Trophoblast cell (in vitro differentiated cells and primary cell): Measurements from ENCODE around the gene MTMR2.

Experiments
- DNase-seq, 2 donors: peaks; one replicate each; pipeline ENCODE4 v3.0.0-alpha.2; 2016
- H2AFZ ChIP-seq: 2 replicates; pipeline ENCODE4 v1.6.1; 2013; ENCODE audit warnings: low read length, moderate library complexity, mild to moderate bottlenecking; ENCODE audit not compliant: insufficient read depth, poor library complexity
- H2AK5ac ChIP-seq: 2 replicates; pipeline ENCODE4 v1.6.1; 2013; ENCODE audit warnings: mild to moderate bottlenecking, low read length
- H2BK120ac ChIP-seq: 2 replicates; pipeline ENCODE4 v1.6.1; 2013; ENCODE audit warnings: low read length, mild to moderate bottlenecking, moderate library complexity; ENCODE audit not compliant: insufficient read depth, poor library complexity
- H2BK12ac ChIP-seq: 2 replicates; pipeline ENCODE4 v1.6.1; 2013; ENCODE audit warnings: mild to moderate bottlenecking, low read length, moderate library complexity
- H2BK5ac ChIP-seq: 2 replicates; pipeline ENCODE4 v1.6.1; 2013; ENCODE audit warnings: low read length, low read depth, moderate library complexity, mild to moderate bottlenecking; ENCODE audit not compliant: poor library complexity
- H3K14ac ChIP-seq: 2 replicates; pipeline ENCODE4 v1.6.1; 2013; ENCODE audit warnings: mild to moderate bottlenecking, low read length
- H3K18ac ChIP-seq: 2 replicates; pipeline ENCODE4 v1.6.1; 2013; ENCODE audit warnings: mild to moderate bottlenecking, low read length
- H3K23ac ChIP-seq: 2 replicates; pipeline ENCODE4 v1.6.1; 2013; ENCODE audit warnings: low read length
- H3K27ac ChIP-seq: 2 replicates; pipeline ENCODE4 v1.5.1; 2013; ENCODE audit warnings: low read depth, mild to moderate bottlenecking, inconsistent platforms, low read length, moderate library complexity
- H3K27me3 ChIP-seq: 2 replicates; pipeline ENCODE4 v1.6.1; 2013; ENCODE audit warnings: inconsistent platforms, mild to moderate bottlenecking, low read length, moderate library complexity; ENCODE audit not compliant: insufficient read depth
- H3K36me3 ChIP-seq, 2 experiments: 1 replicate in 1 of 2; 2 replicates in 1 of 2; pipeline ENCODE4 v1.6.1; 2013; ENCODE audit warnings: low read length in 2 of 2, mild to moderate bottlenecking in 2 of 2, moderate library complexity in 1 of 2; ENCODE audit not compliant: insufficient read depth in 2 of 2, control insufficient read depth in 1 of 2
- H3K4ac ChIP-seq: 2 replicates; pipeline ENCODE4 v1.6.1; 2013; ENCODE audit warnings: low read depth, mild to moderate bottlenecking, low read length, moderate library complexity
- H3K4me1 ChIP-seq, 2 experiments: 1 replicate in 1 of 2; 2 replicates in 1 of 2; pipeline ENCODE4 v1.6.1; 2013; ENCODE audit warnings: low read length in 2 of 2, mild to moderate bottlenecking in 2 of 2, moderate library complexity in 1 of 2; ENCODE audit not compliant: insufficient read depth in 2 of 2, control insufficient read depth in 1 of 2
- H3K4me2 ChIP-seq: 2 replicates; pipeline ENCODE4 v1.6.1; 2013; ENCODE audit warnings: inconsistent platforms, mild to moderate bottlenecking, low read length, moderate library complexity
- H3K4me3 ChIP-seq: 2 replicates; pipeline ENCODE4 v1.5.1; 2013; ENCODE audit warnings: mild to moderate bottlenecking, low read depth, low read length, inconsistent platforms
- H3K79me1 ChIP-seq: one replicate; pipeline ENCODE4 v1.6.1; 2013; ENCODE audit warnings: low read length
- H3K79me2 ChIP-seq: 2 replicates; pipeline ENCODE4 v1.6.1; 2013; ENCODE audit warnings: low read length, mild to moderate bottlenecking; ENCODE audit not compliant: control insufficient read depth, insufficient read depth, poor library complexity
- H3K9ac ChIP-seq: 2 replicates; pipeline ENCODE4 v1.6.1; 2013; ENCODE audit warnings: mild to moderate bottlenecking, low read length
- H3K9me3 ChIP-seq: 2 replicates; pipeline ENCODE4 v1.6.1; 2013; ENCODE audit warnings: low read depth, mild to moderate bottlenecking, control low read depth, inconsistent platforms, low read length; ENCODE audit not compliant: insufficient read depth
- H4K12ac ChIP-seq: 2 replicates; pipeline ENCODE4 v1.6.1; 2013; ENCODE audit warnings: low read depth, mild to moderate bottlenecking, low read length, moderate library complexity
- H4K8ac ChIP-seq: 2 replicates; pipeline ENCODE4 v1.6.1; 2013; ENCODE audit warnings: low read depth, mild to moderate bottlenecking, low read length, moderate library complexity
- H4K91ac ChIP-seq: one replicate; pipeline ENCODE4 v1.6.1; 2013; ENCODE audit warnings: low read depth, mild to moderate bottlenecking, low read length, moderate library complexity
- WGBS: extraction: QIAGEN DNeasy Blood & Tissue Kit; methylation state at CpG from one replicate; pipeline ENCODE4 v1.1.7; 2013; ENCODE audit warnings: missing lambda C conversion rate; ENCODE audit not compliant: insufficient read length, insufficient coverage; ENCODE audit errors: extremely low coverage; 5-methylcytosine and 5-hydroxymethylcytosine counted together

Gene MTMR2

DNA sequence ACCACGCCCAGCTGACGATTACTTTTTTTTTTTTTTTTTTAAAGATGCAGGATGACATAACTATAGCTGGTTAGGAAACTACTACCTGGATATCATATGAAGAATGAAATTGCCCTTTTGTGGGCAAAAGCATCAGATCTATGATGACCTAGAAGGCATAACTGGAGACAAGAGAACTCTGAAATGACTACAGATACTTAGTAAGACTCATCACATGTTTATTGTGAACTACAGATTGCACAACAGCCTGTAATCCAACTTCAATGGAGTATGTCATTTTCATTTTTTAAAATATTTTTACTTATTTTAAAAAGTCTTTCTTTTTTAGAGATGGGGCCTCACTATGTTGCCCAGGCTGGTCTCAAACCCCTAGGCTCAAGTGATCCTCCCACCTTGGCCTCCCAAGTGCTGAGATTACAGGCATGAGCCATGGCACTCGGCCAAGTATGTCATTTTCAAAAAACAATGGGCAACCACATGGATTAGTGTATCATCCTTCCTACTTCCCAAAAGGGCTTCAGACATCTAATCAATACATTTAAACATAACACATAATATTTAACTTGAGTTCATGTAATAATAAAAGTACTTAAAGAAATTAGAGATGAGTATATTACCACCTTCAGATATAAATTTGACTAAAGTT lies 3.3 kb downstream of the MTMR2 start:
- Histone ChIP-seq H3K4me2 (no peak overlapping the region), H2AK5ac (no peak overlapping the region)
- no CpG with 5 or more reads among the region's 3 CpGs for WGBS

DNA sequence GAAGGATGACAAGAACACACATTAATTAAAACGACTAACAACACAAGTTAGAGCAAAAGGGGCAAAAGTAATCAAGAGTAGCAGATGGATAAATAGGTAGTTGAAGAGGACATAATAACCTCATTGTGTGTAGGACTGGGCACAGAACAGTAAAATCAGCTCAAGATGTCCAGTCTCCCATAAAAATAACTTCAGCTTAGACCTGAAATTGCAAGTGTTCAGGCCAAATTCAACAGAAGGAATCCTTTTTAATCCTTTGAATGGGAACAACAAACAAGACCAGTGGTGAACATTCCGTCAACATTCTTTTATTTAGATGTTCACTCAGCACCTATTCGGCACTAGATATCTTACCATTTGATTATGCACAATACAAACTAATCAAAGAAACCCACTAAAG lies 4.4 kb downstream of the MTMR2 start:
- H2BK5ac ChIP-seq = no peak overlapping the region
- H3K79me1 ChIP-seq = peaks cover 9% of the 10 kb centered on the region
- WGBS = no CpG with 5 or more reads among the region's 3 CpGs
- no peaks in the 10 kb centered on the region for H3K36me3 ChIP-seq
- no peak overlapping the region for H4K91ac ChIP-seq
- no peak overlapping the region for H2AK5ac ChIP-seq
- H3K4me3 ChIP-seq = no peak overlapping the region
- no peak overlapping the region for H3K23ac ChIP-seq
- no peak overlapping the region for H2AFZ ChIP-seq
- H2BK12ac ChIP-seq = no peak overlapping the region
- no peak overlapping the region for H4K8ac ChIP-seq
- H3K9me3 ChIP-seq = no peaks in the 10 kb centered on the region
- no peak overlapping the region for H3K4ac ChIP-seq
- DNase-seq = no peak
- no peak overlapping the region for H3K9ac ChIP-seq
- no peak overlapping the region for H3K14ac ChIP-seq
- H2BK120ac ChIP-seq = no peak overlapping the region
- H4K12ac ChIP-seq = no peak overlapping the region
- H3K27ac ChIP-seq = no peak overlapping the region
- no peak overlapping the region for H3K18ac ChIP-seq
- H3K27me3 ChIP-seq = no peaks in the 10 kb centered on the region
- H3K4me2 ChIP-seq = no peak overlapping the region
- peaks cover 7% of the 10 kb centered on the region for H3K79me2 ChIP-seq
- H3K4me1 ChIP-seq = peaks cover 0 to 1% of the 10 kb centered on the region in 2 experiments

More for the DNA sequence above, 3.3 kb downstream of the MTMR2 start:
- no peak overlapping the region for H2BK5ac ChIP-seq
- H2AFZ ChIP-seq = no peak overlapping the region
- H3K14ac ChIP-seq = no peak overlapping the region
- no peak overlapping the region for H3K4me3 ChIP-seq
- H3K79me1 ChIP-seq = peaks cover 12% of the 10 kb centered on the region
- peaks cover 7% of the 10 kb centered on the region for H3K79me2 ChIP-seq
- H3K27ac ChIP-seq = no peak overlapping the region
- H4K8ac ChIP-seq = no peak overlapping the region
- H3K23ac ChIP-seq = no peak overlapping the region
- no peak overlapping the region for H2BK12ac ChIP-seq
- H4K91ac ChIP-seq = no peak overlapping the region
- H2BK120ac ChIP-seq = no peak overlapping the region
- no peak overlapping the region for H4K12ac ChIP-seq
- no peak for DNase-seq
- no peaks in the 10 kb centered on the region for H3K9me3 ChIP-seq
- no peak overlapping the region for H3K9ac ChIP-seq
- no peak overlapping the region for H3K18ac ChIP-seq
- H3K27me3 ChIP-seq = no peaks in the 10 kb centered on the region
- H3K4ac ChIP-seq = no peak overlapping the region
- H3K36me3 ChIP-seq = no peaks in the 10 kb centered on the region
- H3K4me1 ChIP-seq = peaks cover 0 to 1% of the 10 kb centered on the region in 2 experiments

DNA sequence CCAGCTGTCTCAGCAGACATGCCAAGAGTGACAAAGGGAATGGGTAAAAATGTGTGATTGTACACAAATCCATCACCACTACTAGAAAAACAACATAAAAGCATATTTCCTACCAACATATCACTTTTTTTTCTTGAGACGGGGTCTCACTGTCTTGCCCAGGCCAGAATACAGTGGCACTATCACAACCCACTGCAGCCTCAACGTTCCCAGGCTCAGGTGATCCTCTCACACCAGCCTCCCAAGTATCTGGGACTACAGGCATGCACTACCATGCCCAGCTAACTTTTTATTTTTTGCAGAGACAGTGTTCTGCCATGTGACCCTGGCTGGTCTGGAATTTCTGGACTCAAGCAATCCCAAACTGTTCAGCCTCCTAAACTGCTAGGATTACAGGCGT lies 5.2 kb downstream of the MTMR2 start:
- no peak overlapping the region for H3K9ac ChIP-seq
- peaks cover 3% of the 10 kb centered on the region for H3K79me2 ChIP-seq
- no peak overlapping the region for H3K14ac ChIP-seq
- no CpG with 5 or more reads among the region's 3 CpGs for WGBS
- no peak overlapping the region for H3K18ac ChIP-seq
- no peak overlapping the region for H4K8ac ChIP-seq
- DNase-seq = no peak
- H2BK12ac ChIP-seq = no peak overlapping the region
- H4K12ac ChIP-seq = no peak overlapping the region
- H2BK120ac ChIP-seq = no peak overlapping the region
- no peak overlapping the region for H3K23ac ChIP-seq
- no peak overlapping the region for H2AK5ac ChIP-seq
- no peak overlapping the region for H3K4me2 ChIP-seq
- H3K4ac ChIP-seq = no peak overlapping the region
- H3K79me1 ChIP-seq = peaks cover 5% of the 10 kb centered on the region
- no peak overlapping the region for H3K4me3 ChIP-seq
- no peaks in the 10 kb centered on the region for H3K36me3 ChIP-seq
- no peaks in the 10 kb centered on the region for H3K9me3 ChIP-seq
- no peak overlapping the region for H4K91ac ChIP-seq
- H3K27ac ChIP-seq = no peak overlapping the region
- peaks cover 0 to 1% of the 10 kb centered on the region in 2 experiments for H3K4me1 ChIP-seq
- no peak overlapping the region for H2BK5ac ChIP-seq
- no peak overlapping the region for H2AFZ ChIP-seq
- H3K27me3 ChIP-seq = no peaks in the 10 kb centered on the region

DNA sequence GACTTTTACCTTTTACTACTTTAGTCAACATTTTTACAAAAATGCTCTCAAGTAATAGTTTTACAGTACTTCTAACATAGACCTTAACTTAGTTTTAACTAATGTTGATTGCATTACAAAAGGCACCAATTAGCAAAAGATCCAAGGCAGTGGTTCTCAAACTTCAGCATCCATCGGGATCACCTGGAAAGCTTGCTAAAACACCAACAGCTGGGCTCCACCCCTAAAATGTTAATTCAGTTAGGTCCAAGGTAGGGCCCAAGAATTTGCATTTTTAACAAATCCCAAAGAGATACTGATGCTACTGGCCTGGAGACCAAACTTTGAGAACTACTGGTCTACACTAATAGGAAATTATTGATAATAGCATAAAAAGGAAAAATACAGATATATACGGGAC lies 5.9 kb downstream of the MTMR2 start:
- Histone ChIP-seq H4K8ac (no peak overlapping the region), H3K79me1 (no peaks in the 10 kb centered on the region), H3K4me1 (peaks cover 0 to 1% of the 10 kb centered on the region in 2 experiments), H2BK120ac (no peak overlapping the region), H3K18ac (no peak overlapping the region), H3K4me3 (no peak overlapping the region), H3K27ac (no peak overlapping the region), H3K79me2 (no peaks in the 10 kb centered on the region), H3K23ac (no peak overlapping the region), H3K36me3 (no peaks in the 10 kb centered on the region), H3K9me3 (no peaks in the 10 kb centered on the region), H3K27me3 (no peaks in the 10 kb centered on the region), H4K12ac (no peak overlapping the region), H4K91ac (no peak overlapping the region), H2AK5ac (no peak overlapping the region), H3K9ac (no peak overlapping the region), H3K4me2 (no peak overlapping the region), H2BK5ac (no peak overlapping the region), H2BK12ac (no peak overlapping the region), H3K14ac (no peak overlapping the region), H2AFZ (no peak overlapping the region), H3K4ac (no peak overlapping the region)
- WGBS = no CpG with 5 or more reads among the region's 2 CpGs
- no peak for DNase-seq
